NK-92 treated with Interleukin-12 subunit alpha and Interleukin-12 subunit beta, amount 100 ng/mL, for 24 hours (cell line): ENCODE results near the gene TMEM242.
"Not testable (repeated sequence)": the region's sequence is repeated elsewhere in the genome, so short reads cannot be mapped to it uniquely, and the experiment has no call there.

Experiments used
- DNase-seq: peaks from one replicate; lab custom pipeline; 2025; lab: John Stamatoyannopoulos, UW

TMEM242 gene

GRCh38 chr6:157323966-157324300 is 614 bp upstream of the TMEM242 start:
- DNase-seq, result no peak

GRCh38 chr6:157322792-157323254 is 496 bp downstream of the TMEM242 start:
- DNase-seq, result no peak

- no peak for DNase-seq
Measured at GRCh38 chr6:157316871-157317814, 6.2 kb downstream of the TMEM242 start.

- no peak for DNase-seq
Measured at GRCh38 chr6:157314705-157315321, 8.5 kb downstream of the TMEM242 start.

- DNase-seq, result no peak
Measured at GRCh38 chr6:157313531-157314467, 9.5 kb downstream of the TMEM242 start.

GRCh38 chr6:157312757-157313156 is 10.6 kb downstream of the TMEM242 start:
- no peak for DNase-seq

GRCh38 chr6:157310693-157311092 is 12.6 kb downstream of the TMEM242 start:
- DNase-seq, result not testable (repeated sequence)

- no peak for DNase-seq
Measured at GRCh38 chr6:157307661-157308060, 15.7 kb downstream of the TMEM242 start.

- DNase-seq, result no peak
Measured at GRCh38 chr6:157305670-157306653, 17.4 kb downstream of the TMEM242 start.

- DNase-seq, result no peak
Measured at GRCh38 chr6:157304899-157305663, 18.2 kb downstream of the TMEM242 start.

GRCh38 chr6:157302736-157303135 is 20.6 kb downstream of the TMEM242 start:
- no peak for DNase-seq

- DNase-seq, result no peak
Measured at GRCh38 chr6:157300436-157300835, 22.9 kb downstream of the TMEM242 start.

- DNase-seq, result no peak
Measured at GRCh38 chr6:157300006-157300405, 23.3 kb downstream of the TMEM242 start.

GRCh38 chr6:157298216-157298724 is 25.0 kb downstream of the TMEM242 start:
- DNase-seq, result no peak

- no peak for DNase-seq
Measured at GRCh38 chr6:157294654-157295053, 28.7 kb downstream of the TMEM242 start.

GRCh38 chr6:157293780-157294179 is 29.5 kb downstream of the TMEM242 start:
- no peak for DNase-seq

GRCh38 chr6:157292202-157292601 is 31.1 kb downstream of the TMEM242 start:
- no peak for DNase-seq

GRCh38 chr6:157291356-157291755 is 32.0 kb downstream of the TMEM242 start:
- DNase-seq, result no peak

GRCh38 chr6:157290797-157291196 is 32.5 kb downstream of the TMEM242 start:
- DNase-seq, result no peak

- no peak for DNase-seq
Measured at GRCh38 chr6:157289764-157290163, 33.6 kb downstream of the TMEM242 start.
